Measurements from ENCODE around the gene ALDH3B1. TPM values are rescaled to one million over a fixed set of nuclear protein-coding genes. Genes with fewer than 3 reads are reported as not detected.

The ALDH3B1 gene
- total RNA-seq, 1 experiment from 2014 or later, result 41.6 TPM

DNA sequence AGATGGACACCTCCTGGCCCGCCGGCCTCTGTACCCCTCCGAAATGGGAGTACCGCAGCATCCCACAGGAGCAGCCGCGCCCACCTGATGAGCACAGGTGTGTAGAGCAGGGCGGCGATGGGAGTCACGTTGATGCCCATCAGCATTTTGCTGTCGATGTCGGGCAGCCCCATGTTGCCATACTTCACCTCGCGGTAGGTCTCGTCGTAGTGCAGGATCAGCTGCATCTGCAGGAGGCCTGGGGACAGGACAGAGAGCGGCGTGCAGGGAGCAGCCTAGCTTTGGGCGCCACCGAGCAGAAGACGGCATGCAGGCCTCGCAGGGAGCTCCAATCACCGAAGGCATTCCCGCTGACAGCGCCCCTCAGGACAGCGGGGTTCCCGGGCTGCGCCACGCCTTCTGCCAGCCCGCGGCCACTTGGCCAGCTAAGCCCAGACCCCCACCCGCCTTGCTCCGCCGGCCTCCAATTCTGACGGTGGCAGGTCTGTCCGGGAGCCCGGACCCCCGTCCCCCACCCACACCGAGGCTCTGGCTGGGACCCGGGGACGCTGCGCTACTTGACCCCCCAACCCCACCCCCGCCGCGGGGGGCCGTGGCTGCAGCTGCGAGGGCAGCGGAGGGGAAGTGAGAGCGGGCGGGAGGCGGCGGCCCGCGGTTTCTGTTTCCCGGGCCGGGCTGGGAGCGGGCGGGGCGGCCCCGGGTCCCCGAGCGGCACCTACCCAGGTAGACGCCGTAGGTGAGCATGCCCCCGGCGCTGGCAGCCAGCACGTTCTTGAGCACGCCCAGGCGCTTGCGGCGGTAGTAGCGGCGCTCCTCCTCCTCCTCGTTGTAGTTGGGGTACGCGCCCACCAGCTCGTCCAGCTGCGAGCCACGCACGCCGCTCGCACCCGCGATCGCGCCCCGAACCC, 6.9 kb upstream of the ALDH3B1 start:
- DNase-seq, result peak; percentile 60
- intact Hi-C loops (cut with micrococcal nuclease; ENCODE audit: unreplicated experiment), result no loop called here
- Mint-ChIP-seq H3K27me3 (ENCODE audit: unreplicated experiment) (no peaks in the 10 kb centered on the region), H3K9me3 (ENCODE audit: low read depth, unreplicated experiment) (no peaks in the 10 kb centered on the region), H3K36me3 (ENCODE audit: insufficient read depth, unreplicated experiment) (peaks cover 29% of the 10 kb centered on the region), H3K4me3 (ENCODE audit: low read depth, unreplicated experiment) (peak overlapping the region; percentile 77), H3K27ac (ENCODE audit: unreplicated experiment) (no peak overlapping the region), H3K4me1 (ENCODE audit: low read depth, unreplicated experiment) (peaks cover 14% of the 10 kb centered on the region)
- CTCF ChIA-PET, result interaction anchor here (0.6 kb wide), 1 partner anchor 181 kb away, joined by 3 read pairs; no protein-coding TSS in a partner anchor
- BruUV-seq (replicated peaks), result no TSS peak
- TF ChIP-seq, protein P1, sequence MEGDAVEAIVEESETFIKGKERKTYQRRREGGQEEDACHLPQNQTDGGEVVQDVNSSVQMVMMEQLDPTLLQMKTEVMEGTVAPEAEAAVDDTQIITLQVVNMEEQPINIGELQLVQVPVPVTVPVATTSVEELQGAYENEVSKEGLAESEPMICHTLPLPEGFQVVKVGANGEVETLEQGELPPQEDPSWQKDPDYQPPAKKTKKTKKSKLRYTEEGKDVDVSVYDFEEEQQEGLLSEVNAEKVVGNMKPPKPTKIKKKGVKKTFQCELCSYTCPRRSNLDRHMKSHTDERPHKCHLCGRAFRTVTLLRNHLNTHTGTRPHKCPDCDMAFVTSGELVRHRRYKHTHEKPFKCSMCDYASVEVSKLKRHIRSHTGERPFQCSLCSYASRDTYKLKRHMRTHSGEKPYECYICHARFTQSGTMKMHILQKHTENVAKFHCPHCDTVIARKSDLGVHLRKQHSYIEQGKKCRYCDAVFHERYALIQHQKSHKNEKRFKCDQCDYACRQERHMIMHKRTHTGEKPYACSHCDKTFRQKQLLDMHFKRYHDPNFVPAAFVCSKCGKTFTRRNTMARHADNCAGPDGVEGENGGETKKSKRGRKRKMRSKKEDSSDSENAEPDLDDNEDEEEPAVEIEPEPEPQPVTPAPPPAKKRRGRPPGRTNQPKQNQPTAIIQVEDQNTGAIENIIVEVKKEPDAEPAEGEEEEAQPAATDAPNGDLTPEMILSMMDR (IDR thresholded peaks at IDR 0.05; ENCODE audit: unreplicated experiment), result no peak

DNA sequence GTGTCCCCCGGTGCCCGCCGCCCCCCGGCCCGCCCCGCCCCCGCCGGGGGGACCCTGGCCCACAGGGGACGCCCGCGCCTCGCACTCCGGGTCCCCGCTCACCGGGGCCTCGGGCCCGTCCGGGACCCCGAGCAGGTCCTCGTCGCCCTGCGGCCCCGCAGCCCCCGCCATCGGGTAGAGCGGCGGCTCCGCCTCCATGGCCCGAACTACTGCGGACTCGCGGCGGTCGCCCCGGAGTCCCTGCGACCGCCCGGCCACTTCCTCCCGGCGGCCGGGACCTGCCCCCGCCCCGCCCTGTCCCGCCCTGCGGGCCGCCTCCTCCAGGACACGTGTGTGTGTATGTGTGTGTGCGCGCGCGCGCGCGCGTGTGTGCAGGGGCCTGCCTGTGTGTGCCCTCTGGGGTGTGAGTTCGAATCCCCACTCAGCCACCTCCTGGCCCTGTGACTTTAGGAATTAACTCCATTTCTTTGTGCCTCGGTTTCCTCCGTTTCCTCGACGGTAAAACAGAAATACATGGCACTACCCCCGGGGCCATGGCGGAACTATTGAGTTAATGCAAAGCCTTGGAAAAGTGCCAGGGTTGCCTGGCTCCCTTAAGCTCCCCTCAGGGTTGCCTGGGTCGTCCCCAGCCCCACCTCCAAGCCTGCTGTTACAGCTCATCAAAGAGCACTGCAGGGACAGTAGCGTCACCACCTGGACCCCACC, 6.1 kb upstream of the ALDH3B1 start, which contains the start of gene UNC93B1:
Gene UNC93B1 (minus strand): TSS at position 252 of the 705 bp plus-strand sequence. CDS start 54 bp downstream, at position 198.
- no peaks in the 10 kb centered on the region for H3K9me3 Mint-ChIP-seq (ENCODE audit: low read depth, unreplicated experiment)
- intact Hi-C loops (cut with micrococcal nuclease; ENCODE audit: unreplicated experiment), result no loop called here
- no TSS peak for BruUV-seq (replicated peaks)
- peaks cover 37% of the 10 kb centered on the region for H3K36me3 Mint-ChIP-seq (ENCODE audit: insufficient read depth, unreplicated experiment)
- TF ChIP-seq, protein P1 (IDR thresholded peaks at IDR 0.05; ENCODE audit: unreplicated experiment), result no peak
- CTCF ChIA-PET, result interaction anchor here (0.6 kb wide), 1 partner anchor 181 kb away, joined by 3 read pairs; no protein-coding TSS in a partner anchor
- H3K4me1 Mint-ChIP-seq (ENCODE audit: low read depth, unreplicated experiment), result peaks cover 20% of the 10 kb centered on the region
- peak; percentile 93 for DNase-seq
- no peaks in the 10 kb centered on the region for H3K27me3 Mint-ChIP-seq (ENCODE audit: unreplicated experiment)
- H3K4me3 Mint-ChIP-seq (ENCODE audit: low read depth, unreplicated experiment), result peak within 1 kb of the TSS; percentile 77
- peak within 1 kb of the TSS; percentile 20 for H3K27ac Mint-ChIP-seq (ENCODE audit: unreplicated experiment)

DNA sequence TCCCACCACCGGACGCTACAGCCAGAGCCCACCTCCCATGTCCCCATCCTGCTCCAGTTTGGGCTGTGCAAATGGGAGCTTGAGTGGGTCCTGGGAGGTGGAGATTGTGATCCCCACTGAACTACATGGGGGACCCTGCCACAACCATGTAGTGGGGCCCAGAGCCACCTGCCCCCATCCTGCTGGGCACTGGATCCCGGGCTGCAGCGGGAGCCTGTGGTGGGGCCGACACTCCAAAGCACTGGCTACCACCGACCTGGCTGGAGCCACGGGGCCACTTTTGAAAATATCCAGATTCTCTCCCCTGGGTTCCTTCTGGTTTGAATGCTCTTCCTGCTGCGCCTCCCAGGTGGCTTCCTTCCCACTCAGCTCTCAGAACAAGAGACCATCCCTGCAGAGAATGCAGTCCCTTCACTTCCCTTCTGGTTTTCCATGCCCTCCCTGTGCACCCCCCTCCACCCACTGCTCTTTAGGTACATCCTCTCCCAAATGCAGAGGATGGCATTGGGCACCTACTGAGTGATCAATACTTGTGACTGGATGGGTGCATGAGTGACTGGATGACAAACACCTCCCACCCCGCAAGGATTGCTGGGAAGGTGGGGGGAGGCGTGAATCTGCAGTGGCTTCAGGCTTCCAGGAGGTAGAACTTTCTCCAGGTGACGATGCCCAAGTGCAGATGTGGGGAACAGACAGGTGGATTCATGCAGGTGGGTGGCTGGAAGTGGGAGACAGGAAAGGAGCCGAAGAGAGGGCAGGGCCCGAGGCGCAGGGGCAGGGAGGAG, 5.4 kb upstream of the ALDH3B1 start:
- TF ChIP-seq, protein P1 (IDR thresholded peaks at IDR 0.05; ENCODE audit: unreplicated experiment), result no peak

DNA sequence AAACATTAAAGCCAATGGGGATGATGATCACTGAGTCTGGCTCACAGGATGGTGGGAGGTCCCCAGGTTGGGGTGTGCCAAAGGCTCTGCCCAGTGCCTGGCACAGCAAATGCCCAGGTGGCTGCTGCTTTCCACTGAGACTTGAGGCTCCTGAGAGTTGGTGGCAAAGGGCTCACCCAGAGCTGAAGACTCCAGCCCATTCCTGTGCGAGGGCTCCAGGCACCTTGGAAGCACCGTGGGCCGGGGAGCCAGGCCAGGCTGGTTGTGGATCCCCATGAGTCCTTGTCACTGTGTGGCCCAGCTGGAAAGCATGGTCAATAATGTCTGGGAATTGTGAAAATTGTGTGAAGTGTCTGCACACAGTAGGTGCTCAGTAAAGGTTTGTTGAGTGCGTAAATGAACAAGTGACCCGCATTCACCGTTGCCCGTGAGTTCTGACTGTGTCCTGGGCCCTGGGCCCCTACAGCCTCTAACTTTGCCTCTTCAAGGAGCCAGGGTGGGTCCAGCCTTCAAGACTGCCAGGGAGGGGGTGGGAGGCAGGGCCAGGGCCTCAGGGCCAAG, 3.4 kb upstream of the ALDH3B1 start:
- intact Hi-C loops (cut with micrococcal nuclease; ENCODE audit: unreplicated experiment), result no loop called here
- no TSS peak for BruUV-seq (replicated peaks)
- H3K4me3 Mint-ChIP-seq (ENCODE audit: low read depth, unreplicated experiment), result no peak overlapping the region
- TF ChIP-seq, protein P1 (IDR thresholded peaks at IDR 0.05; ENCODE audit: unreplicated experiment), result no peak
- peaks cover 64% of the 10 kb centered on the region for H3K36me3 Mint-ChIP-seq (ENCODE audit: insufficient read depth, unreplicated experiment)
- no peak for DNase-seq
- H3K9me3 Mint-ChIP-seq (ENCODE audit: low read depth, unreplicated experiment), result no peaks in the 10 kb centered on the region
- peaks cover 47% of the 10 kb centered on the region for H3K4me1 Mint-ChIP-seq (ENCODE audit: low read depth, unreplicated experiment)
- no peak overlapping the region for H3K27ac Mint-ChIP-seq (ENCODE audit: unreplicated experiment)
- CTCF ChIA-PET, result no interaction called here
- no peaks in the 10 kb centered on the region for H3K27me3 Mint-ChIP-seq (ENCODE audit: unreplicated experiment)

More for the DNA sequence above, 5.4 kb upstream of the ALDH3B1 start:
- intact Hi-C loops (cut with micrococcal nuclease; ENCODE audit: unreplicated experiment), result no loop called here
- Mint-ChIP-seq H3K27me3 (ENCODE audit: unreplicated experiment) (no peaks in the 10 kb centered on the region), H3K4me1 (ENCODE audit: low read depth, unreplicated experiment) (peaks cover 28% of the 10 kb centered on the region), H3K4me3 (ENCODE audit: low read depth, unreplicated experiment) (peak overlapping the region; percentile 77), H3K36me3 (ENCODE audit: insufficient read depth, unreplicated experiment) (peaks cover 45% of the 10 kb centered on the region), H3K27ac (ENCODE audit: unreplicated experiment) (peak overlapping the region; percentile 20), H3K9me3 (ENCODE audit: low read depth, unreplicated experiment) (no peaks in the 10 kb centered on the region)
- no peak for DNase-seq
- CTCF ChIA-PET, result no interaction called here
- BruUV-seq (replicated peaks), result no TSS peak

Data from Calu3 (cell line).